GM18870 (cell line): Measurements from ENCODE around the gene SEMA5B.

Experiments used
- ATAC-seq: cut with Tn5 transposase; IDR thresholded peaks from one replicate; pipeline ENCODE4 v1.9.1; 2021; ENCODE audit warnings: moderate library complexity; ENCODE audit not compliant: unreplicated experiment

SEMA5B gene

GRCh38 chr3:122977746-122978466 is 49.7 kb downstream of the SEMA5B start:
- no peak for ATAC-seq

DNA sequence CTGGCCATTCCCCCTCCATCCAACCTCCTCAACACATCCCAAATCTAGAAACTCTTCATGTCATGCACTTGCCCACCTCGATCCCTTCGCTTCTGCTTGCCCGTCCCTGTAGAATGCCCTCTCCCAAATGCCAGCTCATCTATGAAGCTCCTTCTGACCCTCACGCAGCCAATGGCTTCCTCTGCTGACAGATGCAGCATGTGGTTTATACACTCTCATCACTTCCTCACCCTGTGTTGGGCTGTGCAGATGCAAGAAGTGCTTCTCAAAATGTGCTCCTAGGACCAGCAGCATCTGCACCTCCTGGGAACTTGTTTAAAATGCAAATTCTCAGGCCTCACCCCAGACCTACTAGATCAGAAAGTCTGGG is 51.7 kb downstream of the SEMA5B start:
- peak; percentile 24 for ATAC-seq

GRCh38 chr3:122975163-122975923 is 52.2 kb downstream of the SEMA5B start:
- peak; percentile 68 for ATAC-seq

GRCh38 chr3:122974764-122975162 is 52.8 kb downstream of the SEMA5B start:
- ATAC-seq, result no peak

- ATAC-seq, result no peak
Measured at GRCh38 chr3:122973893-122974615, 53.5 kb downstream of the SEMA5B start.

DNA sequence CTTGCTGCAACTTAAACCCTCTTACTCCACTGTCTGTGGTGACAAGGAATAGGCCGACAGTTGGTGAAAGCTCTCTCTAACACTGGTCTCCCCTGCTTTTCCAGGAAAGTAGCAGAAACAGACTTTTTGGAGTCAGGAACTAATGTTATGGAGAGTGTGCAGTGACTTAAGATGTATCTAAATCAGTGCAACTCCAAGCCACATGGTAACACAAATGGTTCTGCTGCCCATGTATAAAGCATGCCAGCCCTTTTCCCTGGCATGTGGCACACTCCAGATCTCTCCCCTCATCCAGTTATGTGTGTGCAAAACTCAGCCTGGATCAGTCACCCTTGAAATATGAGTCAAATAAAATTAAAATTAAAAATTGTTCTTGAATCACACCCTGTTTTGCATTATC is 55.4 kb downstream of the SEMA5B start:
- no peak for ATAC-seq

DNA sequence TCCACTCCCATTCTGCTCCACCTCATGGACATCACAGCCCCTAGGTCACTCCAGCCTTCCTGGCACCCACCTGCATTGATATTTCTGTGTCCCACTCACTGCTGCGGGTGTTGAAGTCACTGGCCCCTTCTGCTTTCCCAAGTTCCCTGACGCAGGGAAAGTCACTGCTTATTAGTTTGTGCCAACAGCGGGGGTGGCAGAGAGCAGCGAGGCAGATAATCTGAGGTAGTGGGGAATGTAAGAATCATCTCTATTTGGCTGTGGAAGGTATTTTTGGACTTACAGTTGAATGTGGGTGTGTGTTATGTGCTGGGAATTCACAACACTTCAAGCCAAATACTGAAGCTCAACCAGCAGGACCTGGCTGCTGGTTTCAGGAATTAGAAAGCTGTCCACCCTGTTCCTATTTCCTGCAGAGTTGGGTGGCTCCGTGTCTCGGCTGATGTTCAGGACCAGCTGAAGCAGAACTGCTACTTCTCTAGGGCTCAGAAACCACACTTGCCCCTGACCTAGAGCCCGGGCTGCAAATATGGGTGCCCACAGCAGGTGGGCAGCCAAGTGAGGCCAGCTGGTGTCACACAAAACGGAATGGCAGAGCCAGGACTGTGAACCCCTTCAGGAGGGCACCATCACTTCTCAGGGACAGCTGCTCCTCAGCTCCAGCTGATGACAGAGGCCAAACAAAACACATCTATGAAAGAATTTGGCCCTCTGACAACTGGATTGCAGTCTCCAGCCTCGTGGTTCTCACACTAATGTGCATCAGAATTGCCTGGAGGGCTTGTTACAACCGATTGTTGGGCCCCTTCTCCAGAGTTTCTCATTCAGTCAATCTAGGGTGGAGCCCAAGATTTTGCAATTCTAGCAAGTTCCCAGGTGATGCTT is 57.7 kb downstream of the SEMA5B start:
- ATAC-seq, result no peak

GRCh38 chr3:122967765-122968164 is 59.8 kb downstream of the SEMA5B start:
- ATAC-seq, result no peak

- ATAC-seq, result no peak
Measured at GRCh38 chr3:122967356-122967755, 60.2 kb downstream of the SEMA5B start.

GRCh38 chr3:122966045-122966444 is 61.5 kb downstream of the SEMA5B start:
- ATAC-seq, result no peak

DNA sequence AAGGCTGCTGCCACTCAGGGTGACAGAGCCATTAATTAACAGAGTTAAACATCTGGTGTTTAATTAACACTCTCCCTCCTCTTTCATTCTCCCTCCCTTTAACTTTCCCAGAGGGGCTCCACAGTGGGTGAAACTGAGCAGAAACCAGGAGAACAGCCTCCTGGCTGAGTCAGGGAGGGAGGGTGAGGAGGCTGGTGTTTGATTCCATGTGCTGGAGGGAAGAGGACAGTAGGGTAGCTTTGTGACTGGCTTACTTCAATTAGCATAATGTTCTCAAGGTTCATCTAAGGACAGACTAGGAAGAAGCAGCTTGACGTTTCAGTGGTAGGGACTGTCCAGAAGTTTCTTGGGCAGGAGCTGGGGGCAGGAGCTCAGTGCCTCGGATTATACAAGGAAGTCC is 62.8 kb downstream of the SEMA5B start:
- ATAC-seq, result no peak

DNA sequence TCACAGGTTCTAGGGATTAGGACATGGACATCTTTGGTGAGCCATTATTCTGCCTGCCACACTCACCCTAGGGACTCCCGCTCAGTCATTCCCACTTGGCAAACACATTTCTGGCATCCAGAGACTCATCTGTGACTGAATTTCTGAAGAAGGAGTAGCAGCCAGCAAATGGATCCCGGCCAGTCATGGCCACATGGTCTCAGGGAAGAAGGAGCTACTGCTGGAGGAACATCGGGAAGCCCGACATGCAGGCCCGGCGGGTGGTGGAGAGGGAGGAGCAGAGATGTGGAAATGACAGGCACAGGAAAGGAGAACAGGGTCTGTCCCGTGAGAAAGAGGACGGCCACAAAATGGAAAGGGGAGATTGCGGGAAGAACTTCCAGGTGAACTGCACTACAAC is 65.4 kb downstream of the SEMA5B start:
- no peak for ATAC-seq

- ATAC-seq, result no peak
Measured at GRCh38 chr3:122961146-122961545, 66.4 kb downstream of the SEMA5B start.

DNA sequence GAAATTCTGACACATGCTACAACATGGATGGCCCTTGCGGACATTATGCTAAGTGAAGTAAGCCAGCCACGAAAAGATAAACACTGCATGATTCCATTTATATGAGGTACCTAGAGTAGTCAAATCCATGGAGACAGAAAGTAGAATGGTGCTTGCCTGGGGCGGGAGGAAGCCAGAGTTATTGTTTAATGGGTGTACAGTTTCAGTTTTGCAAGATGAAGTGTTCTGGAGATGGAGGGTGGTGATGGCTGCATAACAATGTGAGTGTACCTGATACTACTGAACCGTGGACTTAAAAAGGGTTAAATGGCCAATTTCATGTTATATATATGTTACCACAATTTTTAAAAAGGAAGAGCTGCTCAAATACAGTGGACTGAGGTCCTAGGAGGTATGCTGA is 66.9 kb downstream of the SEMA5B start:
- ATAC-seq, result no peak

- ATAC-seq, result no peak
Measured at GRCh38 chr3:122959339-122959738, 68.2 kb downstream of the SEMA5B start.

DNA sequence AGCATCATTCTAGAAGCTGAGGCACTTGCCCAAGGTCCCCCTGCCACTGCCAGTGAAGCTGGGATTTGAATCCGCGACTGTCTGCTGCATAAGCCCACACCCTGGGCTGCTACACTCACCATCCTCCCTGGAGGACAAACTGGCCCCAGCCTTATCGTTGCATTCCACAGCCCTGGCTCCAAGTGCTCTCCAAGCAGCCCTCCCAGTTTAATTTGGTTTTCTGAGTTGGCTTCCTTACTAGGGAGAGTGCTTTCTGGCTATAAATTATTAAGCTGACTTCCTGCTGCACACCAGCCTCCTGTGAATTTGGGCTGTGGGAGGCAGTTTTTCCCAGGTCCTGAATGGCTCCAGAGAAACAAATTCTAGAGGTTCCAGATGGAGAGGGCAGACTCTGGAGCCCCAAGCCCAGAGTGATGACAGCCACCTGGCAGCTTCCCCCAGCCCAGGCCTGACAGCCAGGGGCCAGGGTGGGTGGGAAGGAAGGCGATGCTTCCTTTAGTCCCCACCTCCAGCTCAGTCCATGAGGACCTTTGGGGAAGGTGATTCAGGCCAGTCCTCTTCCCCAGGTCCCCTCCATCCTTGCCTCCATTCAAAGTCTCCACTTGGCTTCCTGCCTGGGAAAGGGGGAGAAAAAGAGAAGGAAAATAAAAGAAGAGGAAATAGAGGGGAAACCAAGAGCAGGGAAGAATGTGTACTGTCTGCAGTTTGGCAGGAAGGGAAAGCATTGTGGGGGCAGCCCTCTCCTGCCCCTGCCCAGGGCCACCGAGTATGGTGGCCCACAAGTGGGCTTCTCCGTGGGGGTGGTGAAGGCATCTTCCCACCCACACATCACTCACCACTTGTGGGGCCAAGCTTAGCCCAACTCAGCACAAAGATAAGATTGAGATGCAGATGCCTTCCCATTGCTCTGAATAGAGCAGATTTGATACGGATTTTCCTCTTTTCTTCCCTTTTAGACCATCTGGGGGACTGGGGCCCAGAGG is 69.6 kb downstream of the SEMA5B start:
- ATAC-seq, result no peak

DNA sequence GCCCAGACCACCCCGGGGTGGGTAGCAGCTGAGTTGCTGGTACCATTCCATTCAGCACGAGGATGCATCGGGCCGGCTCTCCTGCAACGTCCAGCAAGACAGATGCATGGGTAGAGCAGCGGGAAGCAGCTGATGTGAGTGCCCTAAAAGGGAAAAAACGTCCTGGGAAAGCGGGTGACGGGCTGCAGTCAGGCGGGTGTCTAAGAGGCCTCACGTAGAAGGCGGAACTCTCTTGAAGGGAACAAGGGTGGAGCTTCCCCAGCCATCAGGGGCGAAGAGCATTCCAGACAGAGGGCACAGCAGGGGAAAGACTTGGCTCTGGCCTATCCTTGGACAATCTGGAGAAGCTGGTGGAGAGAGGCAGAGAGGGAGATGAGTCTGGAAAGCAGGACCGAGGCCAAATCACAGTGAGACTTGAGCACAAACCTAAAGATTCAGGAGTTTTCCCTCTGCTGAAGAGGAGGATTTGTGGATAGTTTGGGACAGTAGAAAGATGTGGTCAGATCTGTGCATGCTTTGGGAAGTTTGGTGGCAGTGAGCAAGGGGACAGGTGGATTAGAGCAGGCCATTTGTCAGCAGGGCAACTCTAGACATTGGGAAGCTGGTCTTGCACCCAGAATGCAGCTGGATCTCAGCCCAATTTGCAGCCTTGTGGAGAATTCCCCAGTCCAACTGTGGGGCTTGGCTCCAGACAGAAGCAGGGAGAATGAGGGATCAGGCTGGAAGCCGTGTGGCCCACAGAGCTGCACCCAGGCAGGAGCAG is 70.7 kb downstream of the SEMA5B start:
- no peak for ATAC-seq

DNA sequence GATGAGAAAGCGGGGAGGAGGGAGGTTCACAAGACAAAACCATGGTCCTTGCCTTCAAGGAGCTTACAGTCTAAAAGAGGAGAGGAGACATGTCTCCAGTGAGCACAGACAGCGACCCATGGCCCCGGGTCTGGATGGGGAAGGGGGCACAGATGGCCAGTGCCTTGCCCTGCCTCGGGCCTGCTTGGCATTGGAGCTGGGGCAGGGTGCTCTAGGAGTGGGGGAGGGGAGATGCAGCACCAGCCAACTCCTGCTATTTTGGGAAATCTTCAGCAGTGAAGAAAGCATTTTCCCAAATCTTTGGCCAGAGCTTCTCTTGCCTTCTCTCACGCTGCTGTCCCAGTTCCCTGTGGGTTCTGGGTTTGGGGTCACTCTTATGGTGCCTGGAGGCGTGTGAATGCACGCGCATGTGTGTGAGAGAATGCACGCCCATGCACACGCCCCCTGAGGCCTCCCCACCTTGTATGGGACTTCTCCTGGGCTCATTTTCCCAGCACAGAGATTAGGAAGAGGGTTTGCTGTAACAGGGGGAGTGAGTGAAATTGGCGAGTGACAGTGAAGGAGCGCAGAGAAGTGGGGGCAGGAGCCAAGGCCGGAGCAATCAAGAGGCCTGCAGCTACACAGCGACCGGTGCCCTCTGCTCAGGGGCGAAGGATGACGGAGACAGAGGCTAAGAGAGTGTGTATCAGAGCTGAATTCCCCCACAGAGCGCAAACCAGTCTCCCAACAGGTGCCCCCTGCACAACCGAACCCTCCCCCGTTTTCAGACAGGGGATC is 71.5 kb downstream of the SEMA5B start:
- ATAC-seq, result no peak
